ENCODE data around the gene CDKL5.

DNA sequence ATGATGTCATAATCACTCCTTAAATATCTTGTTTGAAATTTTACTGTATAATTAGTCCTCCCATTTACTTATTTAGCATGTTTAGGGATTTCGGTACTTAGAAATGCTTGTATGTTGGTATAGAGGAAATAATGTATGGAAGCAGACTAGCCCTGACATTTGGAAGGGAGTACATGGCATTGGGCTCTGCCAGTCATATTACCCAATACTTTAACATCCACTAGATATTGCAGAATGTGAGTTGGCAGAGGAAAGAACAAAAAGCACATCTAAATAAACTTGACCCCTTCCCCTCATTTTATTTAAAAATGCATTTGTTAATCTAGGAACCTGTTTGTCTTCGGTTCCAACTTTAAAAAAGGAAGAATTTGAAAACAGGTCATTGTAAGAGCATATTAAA lies 168.7 kb downstream of the CDKL5 start:
- no peak for TF ChIP-seq POLR2AphosphoS5 (IDR thresholded peaks at IDR 0.05; ENCODE audit: borderline replicate concordance, low read depth, low read length)
- TF ChIP-seq EZH2 (IDR thresholded peaks at IDR 0.05), result no peak

Measured in SK-N-MC (cell line).